IPS-20b (cell line): ENCODE results near the gene TRAF3.
"Not testable (repeated sequence)": the region's sequence is repeated elsewhere in the genome, so short reads cannot be mapped to it uniquely, and the experiment has no call there.

ENCODE experiments used
- H3K27ac ChIP-seq: one replicate; pipeline ENCODE4 v1.5.1; 2013; ENCODE audit warnings: low read length
- H3K27me3 ChIP-seq: 2 replicates; pipeline ENCODE4 v1.6.1; 2013; ENCODE audit warnings: mild to moderate bottlenecking, low read length, inconsistent platforms; ENCODE audit not compliant: insufficient read depth
- H3K36me3 ChIP-seq: 2 replicates; pipeline ENCODE4 v1.6.1; 2013; ENCODE audit warnings: low read depth, mild to moderate bottlenecking, inconsistent platforms, low read length, moderate library complexity; ENCODE audit not compliant: insufficient read depth
- H3K4me1 ChIP-seq: 2 replicates; pipeline ENCODE4 v1.6.1; 2013; ENCODE audit warnings: mild to moderate bottlenecking, control low read depth, inconsistent platforms, low read length, moderate library complexity; ENCODE audit not compliant: insufficient read depth
- H3K4me3 ChIP-seq: 2 replicates; pipeline ENCODE4 v1.5.1; 2013; ENCODE audit warnings: mild to moderate bottlenecking, low read length, inconsistent platforms
- H3K9ac ChIP-seq: 2 replicates; pipeline ENCODE4 v1.6.1; 2013; ENCODE audit warnings: low read depth, mild to moderate bottlenecking, inconsistent platforms, low read length, moderate library complexity
- H3K9me3 ChIP-seq: 2 replicates; pipeline ENCODE4 v1.6.1; 2013; ENCODE audit warnings: mild to moderate bottlenecking, low read depth, low read length, inconsistent platforms; ENCODE audit not compliant: insufficient read depth

TRAF3 gene

GRCh38 chr14:102882226-102882906 is 105.1 kb downstream of the TRAF3 start:
- Histone ChIP-seq H3K4me3 (no peak overlapping the region), H3K27me3 (no peaks in the 10 kb centered on the region), H3K36me3 (peaks cover 6% of the 10 kb centered on the region; the same call in 1 of the 2 replicates), H3K4me1 (no peaks in the 10 kb centered on the region; the same call in 1 of the 2 replicates), H3K9me3 (no peaks in the 10 kb centered on the region), H3K27ac (no peak overlapping the region), H3K9ac (no peak overlapping the region)

GRCh38 chr14:102883089-102883541 is 105.9 kb downstream of the TRAF3 start:
- Histone ChIP-seq H3K9ac (no peak overlapping the region), H3K27me3 (no peaks in the 10 kb centered on the region), H3K4me1 (no peaks in the 10 kb centered on the region; the same call in 1 of the 2 replicates), H3K9me3 (no peaks in the 10 kb centered on the region), H3K4me3 (no peak overlapping the region), H3K36me3 (no peaks in the 10 kb centered on the region; the same call in 1 of the 2 replicates), H3K27ac (no peak overlapping the region)

- Histone ChIP-seq H3K27me3 (no peaks in the 10 kb centered on the region), H3K27ac (no peak overlapping the region), H3K9me3 (no peaks in the 10 kb centered on the region), H3K4me3 (no peak overlapping the region), H3K36me3 (no peaks in the 10 kb centered on the region; the same call in 1 of the 2 replicates), H3K9ac (no peak overlapping the region), H3K4me1 (no peaks in the 10 kb centered on the region; the same call in 1 of the 2 replicates)
Measured at GRCh38 chr14:102883554-102883953, 106.3 kb downstream of the TRAF3 start.

GRCh38 chr14:102885737-102886447 is 108.6 kb downstream of the TRAF3 start:
- no peaks in the 10 kb centered on the region; the same call in 1 of the 2 replicates for H3K36me3 ChIP-seq
- H3K27me3 ChIP-seq = no peaks in the 10 kb centered on the region
- no peak overlapping the region for H3K27ac ChIP-seq
- no peak overlapping the region for H3K4me3 ChIP-seq
- H3K9me3 ChIP-seq = no peaks in the 10 kb centered on the region
- H3K4me1 ChIP-seq = no peaks in the 10 kb centered on the region
- no peak overlapping the region for H3K9ac ChIP-seq

- H3K9me3 ChIP-seq = no peaks in the 10 kb centered on the region
- H3K36me3 ChIP-seq = no peaks in the 10 kb centered on the region; the same call in 1 of the 2 replicates
- H3K9ac ChIP-seq = no peak overlapping the region
- H3K4me3 ChIP-seq = no peak overlapping the region
- no peak overlapping the region for H3K27ac ChIP-seq
- no peaks in the 10 kb centered on the region for H3K4me1 ChIP-seq
- H3K27me3 ChIP-seq = no peaks in the 10 kb centered on the region
Measured at GRCh38 chr14:102888748-102889147, 111.5 kb downstream of the TRAF3 start.

GRCh38 chr14:102889615-102890014 is 112.4 kb downstream of the TRAF3 start:
- Histone ChIP-seq H3K4me3 (no peak overlapping the region), H3K4me1 (no peaks in the 10 kb centered on the region), H3K9ac (no peak overlapping the region), H3K36me3 (no peaks in the 10 kb centered on the region; the same call in 1 of the 2 replicates), H3K9me3 (no peaks in the 10 kb centered on the region), H3K27me3 (no peaks in the 10 kb centered on the region), H3K27ac (no peak overlapping the region)

GRCh38 chr14:102891111-102891510 is 113.9 kb downstream of the TRAF3 start:
- H3K27me3 ChIP-seq = no peaks in the 10 kb centered on the region
- no peak overlapping the region for H3K9ac ChIP-seq
- no peaks in the 10 kb centered on the region; the same call in 1 of the 2 replicates for H3K36me3 ChIP-seq
- no peak overlapping the region for H3K4me3 ChIP-seq
- H3K27ac ChIP-seq = no peak overlapping the region
- no peaks in the 10 kb centered on the region for H3K9me3 ChIP-seq
- no peaks in the 10 kb centered on the region for H3K4me1 ChIP-seq

- H3K36me3 ChIP-seq = no peaks in the 10 kb centered on the region
Measured at GRCh38 chr14:102891556-102891955, 114.3 kb downstream of the TRAF3 start.

GRCh38 chr14:102892651-102893050 is 115.4 kb downstream of the TRAF3 start:
- H3K36me3 ChIP-seq = no peaks in the 10 kb centered on the region
- no peaks in the 10 kb centered on the region for H3K9me3 ChIP-seq
- no peaks in the 10 kb centered on the region for H3K4me1 ChIP-seq
- no peak overlapping the region for H3K9ac ChIP-seq
- H3K4me3 ChIP-seq = no peak overlapping the region
- no peak overlapping the region for H3K27ac ChIP-seq
- H3K27me3 ChIP-seq = no peaks in the 10 kb centered on the region

More at GRCh38 chr14:102891556-102891955, 114.3 kb downstream of the TRAF3 start:
- Histone ChIP-seq H3K9me3 (no peaks in the 10 kb centered on the region), H3K4me3 (no peak overlapping the region), H3K9ac (no peak overlapping the region), H3K4me1 (no peaks in the 10 kb centered on the region), H3K27ac (no peak overlapping the region), H3K27me3 (no peaks in the 10 kb centered on the region)

- Histone ChIP-seq H3K27ac (no peak overlapping the region), H3K27me3 (no peaks in the 10 kb centered on the region), H3K36me3 (no peaks in the 10 kb centered on the region), H3K4me3 (no peak overlapping the region), H3K9me3 (no peaks in the 10 kb centered on the region), H3K4me1 (no peaks in the 10 kb centered on the region), H3K9ac (no peak overlapping the region)
Measured at GRCh38 chr14:102893452-102893851, 116.2 kb downstream of the TRAF3 start.

- not testable (repeated sequence) for H3K4me1 ChIP-seq
Measured at GRCh38 chr14:102896735-102897134, 119.5 kb downstream of the TRAF3 start.

More at GRCh38 chr14:102896735-102897134, 119.5 kb downstream of the TRAF3 start:
- not testable (repeated sequence) for H3K4me3 ChIP-seq, H3K9me3 ChIP-seq, H3K9ac ChIP-seq, H3K27me3 ChIP-seq, H3K27ac ChIP-seq, H3K36me3 ChIP-seq
